Stimulated activated effector memory CD8-positive, alpha-beta T cell treated with anti-CD3 and anti-CD28 coated beads, Interleukin-12 subunit alpha, Interleukin-12 subunit beta, amount 100 ng/mL, for 72 hours (primary cell): ENCODE measurements around the gene GGT7.
"Not testable (repeated sequence)": the region's sequence is repeated elsewhere in the genome, so short reads cannot be mapped to it uniquely, and the experiment has no call there.

Source experiments
- ATAC-seq: fragments of 150-1000 bp; cut with Tn5 transposase; 2 replicates; pipeline ENCODE4 v1.10.0; 2021
- DNase-seq, 2 donors: peaks; one replicate each; pipeline ENCODE4 v3.0.0; 2021 to 2022; ENCODE audit warnings: low spot score in 2 of 2
- H3K27ac Mint-ChIP-seq: one replicate; pipeline ENCODE4 v1.8.0; 2022; ENCODE audit warnings: mild to moderate bottlenecking, mixed read lengths
- H3K36me3 Mint-ChIP-seq: one replicate; pipeline ENCODE4 v1.8.0; 2022; ENCODE audit warnings: mild to moderate bottlenecking, mixed read lengths
- H3K4me1 Mint-ChIP-seq: one replicate; pipeline ENCODE4 v1.8.0; 2022; ENCODE audit warnings: mixed read lengths
- H3K4me3 Mint-ChIP-seq: one replicate; pipeline ENCODE4 v1.8.0; 2022; ENCODE audit warnings: mild to moderate bottlenecking, mixed read lengths
- H3K9me3 Mint-ChIP-seq: one replicate; pipeline ENCODE4 v1.8.0; 2022; ENCODE audit warnings: mixed read lengths

The GGT7 gene, protein sequence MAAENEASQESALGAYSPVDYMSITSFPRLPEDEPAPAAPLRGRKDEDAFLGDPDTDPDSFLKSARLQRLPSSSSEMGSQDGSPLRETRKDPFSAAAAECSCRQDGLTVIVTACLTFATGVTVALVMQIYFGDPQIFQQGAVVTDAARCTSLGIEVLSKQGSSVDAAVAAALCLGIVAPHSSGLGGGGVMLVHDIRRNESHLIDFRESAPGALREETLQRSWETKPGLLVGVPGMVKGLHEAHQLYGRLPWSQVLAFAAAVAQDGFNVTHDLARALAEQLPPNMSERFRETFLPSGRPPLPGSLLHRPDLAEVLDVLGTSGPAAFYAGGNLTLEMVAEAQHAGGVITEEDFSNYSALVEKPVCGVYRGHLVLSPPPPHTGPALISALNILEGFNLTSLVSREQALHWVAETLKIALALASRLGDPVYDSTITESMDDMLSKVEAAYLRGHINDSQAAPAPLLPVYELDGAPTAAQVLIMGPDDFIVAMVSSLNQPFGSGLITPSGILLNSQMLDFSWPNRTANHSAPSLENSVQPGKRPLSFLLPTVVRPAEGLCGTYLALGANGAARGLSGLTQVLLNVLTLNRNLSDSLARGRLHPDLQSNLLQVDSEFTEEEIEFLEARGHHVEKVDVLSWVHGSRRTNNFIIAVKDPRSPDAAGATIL

GRCh38 chr20:34872622-34873224, at the start of gene GGT7:
Gene GGT7, minus strand, starts transcription at chr20:34872856. Its CDS starts 41 bp downstream, at chr20:34872815.
- peak; percentile 80 for ATAC-seq
- Mint-ChIP-seq H3K36me3 (peaks cover 10% of the 10 kb centered on the region), H3K4me1 (peaks cover 56% of the 10 kb centered on the region), H3K4me3 (peak within 1 kb of the TSS; percentile 74), H3K27ac (peak within 1 kb of the TSS; percentile 55), H3K9me3 (no peaks in the 10 kb centered on the region)
- peak; percentile 85 to 89 for DNase-seq

DNA sequence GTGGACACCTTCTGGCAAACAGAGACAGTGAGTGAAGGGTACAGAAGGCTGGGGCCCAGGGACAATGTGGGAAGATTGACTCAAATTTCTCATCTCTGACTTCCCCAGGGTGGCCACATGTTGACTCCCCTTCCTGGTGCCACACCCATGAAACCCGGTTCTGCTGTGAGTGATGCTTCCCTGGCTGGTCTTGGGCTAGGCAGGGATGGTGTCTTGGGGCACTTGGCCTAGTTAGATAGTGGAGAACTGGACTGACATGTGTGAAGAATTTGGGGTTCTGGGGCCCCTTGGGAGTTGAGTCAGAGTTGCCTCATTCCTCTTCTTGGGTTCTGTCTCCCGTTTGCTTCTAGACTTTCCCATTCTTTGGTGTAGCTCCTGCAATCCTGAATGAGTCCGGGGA, 48.8 kb upstream of the GGT7 start:
- Mint-ChIP-seq H3K4me3 (no peak overlapping the region), H3K27ac (no peak overlapping the region), H3K9me3 (no peaks in the 10 kb centered on the region), H3K4me1 (peaks cover 39% of the 10 kb centered on the region), H3K36me3 (peaks cover 4% of the 10 kb centered on the region)
- peak; percentile 50 for ATAC-seq
- DNase-seq, result no peak

GRCh38 chr20:34920055-34920454, 47.4 kb upstream of the GGT7 start:
- Mint-ChIP-seq H3K27ac (no peak overlapping the region), H3K36me3 (no peaks in the 10 kb centered on the region), H3K9me3 (no peaks in the 10 kb centered on the region), H3K4me3 (no peak overlapping the region), H3K4me1 (peaks cover 32% of the 10 kb centered on the region)
- no peak for DNase-seq
- peak; percentile 82 for ATAC-seq

- ATAC-seq (no peak), DNase-seq (no peak)
- Mint-ChIP-seq H3K4me1 (peaks cover 32% of the 10 kb centered on the region), H3K27ac (no peak overlapping the region), H3K36me3 (no peaks in the 10 kb centered on the region), H3K9me3 (no peaks in the 10 kb centered on the region), H3K4me3 (no peak overlapping the region)
Observed at GRCh38 chr20:34916774-34917354, 44.2 kb upstream of the GGT7 start.

DNA sequence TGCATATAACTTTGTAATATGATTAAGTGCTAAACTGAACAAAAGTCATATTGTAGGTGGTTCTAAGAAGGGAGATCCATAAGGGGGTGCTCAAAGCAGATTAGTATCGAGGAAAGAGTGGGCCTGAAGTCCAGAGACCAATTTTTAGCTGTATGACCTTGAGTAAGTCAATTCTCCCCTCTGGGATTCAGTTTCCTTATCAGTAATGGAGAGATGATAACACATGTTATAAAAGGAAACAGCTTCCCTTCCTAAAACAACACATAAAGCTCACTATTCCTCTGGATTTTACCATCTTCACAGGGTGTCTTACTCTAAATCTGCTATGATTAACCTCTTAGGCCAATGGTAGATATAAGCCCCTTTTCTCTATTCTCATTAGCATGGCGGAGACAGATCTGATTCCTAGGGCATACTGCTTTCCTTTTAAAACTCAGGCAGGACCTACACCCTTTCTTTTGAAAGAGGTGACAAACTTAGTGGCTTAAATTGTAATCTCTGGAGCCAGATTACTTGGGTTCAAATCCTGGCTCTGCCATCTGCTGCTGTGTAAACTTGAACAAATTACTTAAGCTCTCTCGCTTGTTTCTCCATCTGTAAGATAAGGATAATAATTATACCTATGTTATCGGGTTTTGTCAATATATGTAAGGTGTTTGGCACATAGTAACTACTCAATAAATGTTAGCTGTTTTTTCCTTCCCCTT, 43.2 kb upstream of the GGT7 start:
- H3K4me3 Mint-ChIP-seq, result no peak overlapping the region
- DNase-seq, result no peak
- H3K27ac Mint-ChIP-seq, result no peak overlapping the region
- no peaks in the 10 kb centered on the region for H3K36me3 Mint-ChIP-seq
- H3K9me3 Mint-ChIP-seq, result no peaks in the 10 kb centered on the region
- H3K4me1 Mint-ChIP-seq, result peaks cover 26% of the 10 kb centered on the region
- no peak for ATAC-seq

DNA sequence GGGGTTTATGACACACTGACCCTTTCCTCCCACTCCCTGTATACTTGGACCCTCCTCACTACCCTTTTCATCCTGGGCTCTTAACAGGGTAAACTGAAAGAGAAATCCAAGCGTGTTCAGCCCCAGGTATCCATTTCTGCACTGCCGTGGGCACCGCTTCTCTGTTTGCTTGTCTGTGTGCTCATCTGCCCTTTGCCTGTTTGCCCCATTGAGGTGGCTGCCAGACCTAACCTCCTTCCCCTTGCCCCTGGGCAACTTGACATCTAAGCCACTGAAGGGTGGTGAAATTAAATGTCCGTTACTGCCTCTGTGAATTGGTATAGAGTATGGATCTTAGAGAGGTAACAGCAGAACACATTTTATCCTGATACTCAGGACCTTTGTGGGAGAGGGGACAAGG, 42.5 kb upstream of the GGT7 start:
- DNase-seq (no peak), ATAC-seq (no peak)
- Mint-ChIP-seq H3K36me3 (no peaks in the 10 kb centered on the region), H3K4me1 (peaks cover 19% of the 10 kb centered on the region), H3K4me3 (no peak overlapping the region), H3K27ac (peak overlapping the region; percentile 6), H3K9me3 (no peaks in the 10 kb centered on the region)

DNA sequence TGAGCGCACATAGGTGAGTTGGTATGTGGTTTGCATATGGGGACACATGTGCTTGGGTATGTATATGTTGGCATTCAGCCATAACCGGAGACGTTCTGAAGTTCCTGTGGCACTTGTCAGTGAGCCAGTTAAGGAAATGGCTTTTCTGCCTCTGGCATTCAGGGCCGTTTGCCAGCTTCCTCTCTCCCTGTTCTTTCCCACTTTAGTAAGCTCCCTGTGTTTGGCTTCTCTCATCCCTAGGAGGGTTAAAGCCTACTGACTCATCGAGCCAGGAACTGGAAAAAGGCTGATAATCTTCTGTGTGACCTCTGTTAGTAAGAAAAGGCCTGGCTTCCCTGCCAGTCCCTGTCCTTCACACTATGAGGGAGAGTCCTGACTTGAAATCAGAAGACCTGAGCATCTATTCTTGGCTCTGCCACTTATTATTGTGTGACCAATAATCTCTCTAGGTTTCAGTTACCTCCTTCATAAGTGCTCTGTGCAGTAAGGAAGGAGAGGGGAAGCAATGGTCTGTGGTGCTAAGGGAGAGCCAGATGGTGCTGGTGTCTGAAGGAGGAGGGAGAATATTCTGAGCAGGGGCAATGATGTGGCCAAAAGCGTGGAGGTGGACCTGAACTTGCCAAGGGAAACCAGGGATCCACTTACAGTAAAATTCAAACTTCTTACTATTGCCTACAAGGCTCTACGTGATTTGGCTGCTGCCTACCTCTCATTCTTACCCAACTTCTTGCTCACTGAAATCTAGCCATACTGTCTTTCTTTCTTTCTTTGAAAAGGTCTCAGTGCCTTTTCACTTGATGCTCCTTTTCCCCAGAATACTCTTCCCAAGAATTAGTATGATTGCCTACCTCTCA, 35.2 kb upstream of the GGT7 start:
- Mint-ChIP-seq H3K9me3 (no peaks in the 10 kb centered on the region), H3K4me3 (no peak overlapping the region), H3K36me3 (no peaks in the 10 kb centered on the region), H3K4me1 (peaks cover 6% of the 10 kb centered on the region), H3K27ac (no peak overlapping the region)
- ATAC-seq, result no peak
- no peak for DNase-seq

- no peaks in the 10 kb centered on the region for H3K36me3 Mint-ChIP-seq
- no peak overlapping the region for H3K4me3 Mint-ChIP-seq
- peaks cover 6% of the 10 kb centered on the region for H3K4me1 Mint-ChIP-seq
- H3K9me3 Mint-ChIP-seq, result no peaks in the 10 kb centered on the region
- ATAC-seq (no peak), DNase-seq (no peak)
- no peak overlapping the region for H3K27ac Mint-ChIP-seq
Observed at GRCh38 chr20:34904202-34904621, 31.6 kb upstream of the GGT7 start.

DNA sequence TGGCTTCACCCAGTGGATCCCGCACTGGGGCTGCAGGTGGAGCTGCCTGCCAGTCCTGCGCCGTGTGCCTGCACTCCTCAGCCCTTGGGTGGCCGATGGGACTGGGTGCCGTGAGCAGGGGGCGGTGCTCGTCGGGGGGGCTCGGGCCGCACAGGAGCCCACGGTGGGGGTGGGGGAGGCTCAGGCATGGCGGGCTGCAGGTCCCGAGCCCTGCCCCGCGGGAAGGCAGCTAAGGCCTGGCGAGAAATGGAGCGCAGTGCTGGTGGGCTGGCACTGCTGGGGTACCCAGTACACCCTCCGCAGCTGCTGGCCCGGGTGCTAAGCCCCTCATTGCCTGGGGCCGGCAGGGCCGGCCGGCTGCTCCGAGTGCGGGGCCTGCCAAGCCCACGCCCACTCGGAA, 26.1 kb upstream of the GGT7 start:
- H3K4me1 Mint-ChIP-seq, H3K36me3 Mint-ChIP-seq, H3K27ac Mint-ChIP-seq, DNase-seq, H3K9me3 Mint-ChIP-seq, ATAC-seq, H3K4me3 Mint-ChIP-seq: not testable (repeated sequence)

DNA sequence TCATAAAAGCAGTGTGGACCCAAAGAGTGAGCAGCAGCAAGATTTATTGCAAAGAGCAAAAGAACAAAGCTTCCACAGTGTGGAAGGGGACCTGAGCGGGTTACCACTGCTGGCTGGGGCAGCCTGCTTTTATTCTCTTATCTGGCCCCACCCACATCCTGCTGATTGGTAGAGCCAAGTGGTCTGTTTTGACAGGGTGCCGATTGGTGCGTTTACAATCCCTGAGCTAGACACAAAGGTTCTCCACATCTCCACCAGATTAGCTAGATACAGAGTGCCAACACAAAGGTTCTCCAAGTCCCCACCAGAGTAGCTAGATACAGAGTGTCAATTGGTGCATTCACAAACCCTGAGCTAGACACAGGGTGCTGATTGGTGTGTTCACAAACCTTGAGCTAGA, 25.5 kb upstream of the GGT7 start:
- H3K36me3 Mint-ChIP-seq, H3K4me1 Mint-ChIP-seq, H3K9me3 Mint-ChIP-seq, DNase-seq, H3K27ac Mint-ChIP-seq, H3K4me3 Mint-ChIP-seq, ATAC-seq: not testable (repeated sequence)

GRCh38 chr20:34896086-34896621, 23.5 kb upstream of the GGT7 start:
- Mint-ChIP-seq H3K9me3 (no peaks in the 10 kb centered on the region), H3K4me1 (peaks cover 13% of the 10 kb centered on the region)
- no peak for DNase-seq

GRCh38 chr20:34895465-34895864, 22.8 kb upstream of the GGT7 start:
- no peaks in the 10 kb centered on the region for H3K9me3 Mint-ChIP-seq
- no peaks in the 10 kb centered on the region for H3K36me3 Mint-ChIP-seq
- H3K27ac Mint-ChIP-seq, result no peak overlapping the region
- DNase-seq (no peak), ATAC-seq (no peak)
- no peak overlapping the region for H3K4me3 Mint-ChIP-seq
- H3K4me1 Mint-ChIP-seq, result peaks cover 20% of the 10 kb centered on the region

More at GRCh38 chr20:34896086-34896621, 23.5 kb upstream of the GGT7 start:
- no peak overlapping the region for H3K27ac Mint-ChIP-seq
- no peak overlapping the region for H3K4me3 Mint-ChIP-seq
- no peak for ATAC-seq
- H3K36me3 Mint-ChIP-seq, result no peaks in the 10 kb centered on the region

DNA sequence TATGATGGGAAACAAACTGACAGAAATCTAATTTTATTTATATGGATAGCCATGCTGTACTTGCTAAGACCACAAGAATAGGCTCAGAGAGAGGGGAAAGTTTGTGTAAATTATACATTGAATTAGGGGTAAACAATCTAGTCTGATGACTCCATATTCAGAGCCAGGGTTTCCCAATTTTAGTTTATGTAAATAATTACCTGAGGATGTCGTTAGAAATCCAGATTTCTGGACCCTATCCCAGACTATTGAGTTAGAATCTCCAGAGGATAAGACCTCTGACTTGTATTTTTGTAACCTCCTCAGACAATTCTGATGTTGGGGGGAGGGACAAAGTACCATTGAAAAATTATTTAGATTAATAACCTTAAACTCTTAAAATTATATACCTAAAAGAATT, 22.1 kb upstream of the GGT7 start:
- DNase-seq (no peak), ATAC-seq (no peak)
- Mint-ChIP-seq H3K4me1 (peaks cover 25% of the 10 kb centered on the region), H3K4me3 (no peak overlapping the region), H3K36me3 (no peaks in the 10 kb centered on the region), H3K27ac (no peak overlapping the region), H3K9me3 (no peaks in the 10 kb centered on the region)

DNA sequence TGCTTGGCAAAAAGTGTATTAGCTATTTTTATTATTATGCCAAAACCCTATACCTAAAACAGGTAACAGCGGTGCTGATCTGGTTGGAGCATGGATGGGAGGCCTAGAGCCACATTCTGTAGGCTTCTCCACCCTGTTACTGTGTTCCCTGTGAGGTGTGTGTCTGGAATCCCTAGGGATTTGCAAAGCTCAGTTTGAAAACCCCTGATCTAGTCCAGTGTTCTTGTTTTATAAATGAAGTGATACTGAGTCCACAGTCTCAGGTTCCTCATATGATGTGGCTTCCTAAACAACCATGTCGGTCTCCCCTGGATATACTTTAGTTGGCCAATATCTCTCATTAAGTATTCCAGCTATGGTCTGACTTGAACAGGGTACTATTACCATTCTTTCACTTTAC, 20.0 kb upstream of the GGT7 start:
- Mint-ChIP-seq H3K27ac (peak overlapping the region; percentile 39), H3K36me3 (no peaks in the 10 kb centered on the region), H3K4me3 (no peak overlapping the region), H3K4me1 (peaks cover 30% of the 10 kb centered on the region), H3K9me3 (no peaks in the 10 kb centered on the region)
- DNase-seq, result no peak
- ATAC-seq, result no peak
